ENCODE results near the gene FAM20A. TPM values are rescaled to one million over a fixed set of nuclear protein-coding genes. Genes with fewer than 3 reads are reported as not detected.
A peak's percentile ranks its signal among the peaks of the same experiment; 100 is the strongest.

Gene FAM20A
- total and polyA plus RNA-seq, 9 of the 15 experiments (the other 6 are each of a cell fraction or from before 2014, with no cell fraction given), result 0.07 TPM; not detected in 8

DNA sequence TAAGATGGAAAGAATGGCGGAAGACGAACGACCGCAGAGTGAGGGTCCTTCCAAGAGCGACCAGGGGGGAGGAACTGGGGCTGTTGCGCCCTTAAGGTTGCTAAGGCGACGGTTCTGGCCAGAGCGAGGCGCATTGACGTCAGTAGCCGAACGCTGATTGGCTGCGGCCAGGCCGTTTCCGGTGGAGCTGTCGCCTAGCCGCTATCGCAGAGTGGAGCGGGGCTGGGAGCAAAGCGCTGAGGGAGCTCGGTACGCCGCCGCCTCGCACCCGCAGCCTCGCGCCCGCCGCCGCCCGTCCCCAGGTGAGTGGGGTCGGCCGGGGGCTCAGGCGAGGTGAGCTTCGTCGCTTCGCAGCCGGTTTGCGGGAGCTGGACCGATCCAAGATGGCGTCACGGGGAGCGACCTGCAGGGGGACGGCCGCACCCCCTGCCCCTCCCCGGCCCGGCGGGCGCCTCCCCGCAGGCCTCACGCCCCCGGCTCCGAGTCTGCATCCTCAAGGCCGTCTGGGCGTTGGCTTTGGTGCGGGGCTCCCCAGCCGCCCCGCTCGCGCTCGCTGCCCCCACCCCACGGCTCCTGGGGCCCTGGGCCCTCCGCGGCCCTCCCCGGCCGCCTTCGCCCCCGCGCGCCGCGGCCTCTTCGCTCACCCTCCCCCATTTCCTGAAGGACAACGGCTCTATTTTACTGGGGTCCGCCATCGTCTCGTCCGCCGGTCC lies 88.8 kb downstream of the FAM20A start, which contains the start of gene PRKAR1A:
Gene PRKAR1A (plus strand): TSS at position 184 of the 713 bp plus-strand sequence. CDS start 2,970 bp downstream, outside the sequence.
- Histone ChIP-seq H3K4me1 (replicated peaks in 1 of 2; ENCODE audit: control insufficient read depth in 2 of 2, insufficient read depth in 2 of 2, low read length in 2 of 2) (peaks cover 0 to 7% of the 10 kb centered on the region in 2 experiments; a peak in 4 of 5 replicates), H3K9me3 (replicated peaks; ENCODE audit: control insufficient read depth, insufficient read depth, low read depth, low read length) (no peaks in the 10 kb centered on the region), H3K4me2 (ENCODE audit: insufficient read depth, low read length) (peak within 1 kb of the TSS; percentile 99), H3K79me2 (ENCODE audit: control insufficient read depth, insufficient read depth, low read length) (peaks cover 33% of the 10 kb centered on the region), H3K27me3 (ENCODE audit: control insufficient read depth in 2 of 2, insufficient read depth in 2 of 2, low read length in 2 of 2) (no peaks in the 10 kb centered on the region), H4K20me1 (replicated peaks; ENCODE audit: control insufficient read depth, insufficient read depth, low read length) (no peaks in the 10 kb centered on the region), H3K27ac (ENCODE audit: extremely low read depth, low read depth, low read length) (peak within 1 kb of the TSS; percentile 94), H3K9ac (ENCODE audit: insufficient read depth in 1 of 2, low read depth in 2 of 2, low read length in 2 of 2) (peak within 1 kb of the TSS; percentile 92), H3K9me1 (ENCODE audit: control insufficient read depth, insufficient read depth, low read length) (no peaks in the 10 kb centered on the region), H3K4me3 (peak within 1 kb of the TSS; percentile 81), H2AFZ (ENCODE audit: low read depth, low read length) (peak within 1 kb of the TSS; percentile 100), H3K36me3 (ENCODE audit: control insufficient read depth, insufficient read depth, low read length) (peaks cover 27% of the 10 kb centered on the region)
- WGBS (ENCODE audit: insufficient coverage, low coverage, missing lambda C conversion rate), result under 1% methylated on average over 66 of the region's 81 CpGs
- POLR2A ChIA-PET, result interaction anchor here (0.5 to 1.3 kb wide), 9 partner anchors 10 to 76 kb away, joined by 3 to 5 read pairs (median 3); no protein-coding TSS in a partner anchor
- intact Hi-C loops (cut with micrococcal nuclease), result no loop called here
- in situ Hi-C loops (cut with MboI), result no loop called here
- BruUV-seq (replicated peaks), result no TSS peak
- CTCF ChIA-PET (ENCODE audit: low intra/inter-chr PET ratio), result no interaction called here
- ATAC-seq, result peak; percentile 95
- peak; percentile 92 for FAIRE-seq
- DNase-seq (ENCODE audit: extremely low read depth in 1 of 4, low spot score in 3 of 4), result peak; percentile 94 to 95 (median 94)
- TF ChIP-seq ZKSCAN8 (CRISPR knock-in tag; IDR thresholded peaks at IDR 0.05) (no peak), SIN3B (IDR thresholded peaks at IDR 0.05; ENCODE audit: low read depth) (peak; percentile 83), NFATC3 (IDR thresholded peaks at IDR 0.05) (no peak), PRDM10 (IDR thresholded peaks at IDR 0.05; ENCODE audit: partially characterized antibody) (no peak), ESRRB (CRISPR knock-in tag; IDR thresholded peaks at IDR 0.05; ENCODE audit: borderline replicate concordance) (no peak), MITF (IDR thresholded peaks at IDR 0.05) (no peak), TARDBP (IDR thresholded peaks at IDR 0.05) (no peak), MAFG (tag; conservative IDR thresholded peaks at IDR 0.05) (no peak), GTF2F1 (IDR thresholded peaks at IDR 0.05; ENCODE audit: low read depth, low read length) (no peak), MAZ (CRISPR knock-in tag; conservative IDR thresholded peaks at IDR 0.05 in 1 of 2, IDR thresholded peaks at IDR 0.05 in 1 of 2) (peak; percentile 55 to 70), ZNF324 (CRISPR knock-in tag; IDR thresholded peaks at IDR 0.05) (no peak)
- TF ChIP-seq, protein P1, sequence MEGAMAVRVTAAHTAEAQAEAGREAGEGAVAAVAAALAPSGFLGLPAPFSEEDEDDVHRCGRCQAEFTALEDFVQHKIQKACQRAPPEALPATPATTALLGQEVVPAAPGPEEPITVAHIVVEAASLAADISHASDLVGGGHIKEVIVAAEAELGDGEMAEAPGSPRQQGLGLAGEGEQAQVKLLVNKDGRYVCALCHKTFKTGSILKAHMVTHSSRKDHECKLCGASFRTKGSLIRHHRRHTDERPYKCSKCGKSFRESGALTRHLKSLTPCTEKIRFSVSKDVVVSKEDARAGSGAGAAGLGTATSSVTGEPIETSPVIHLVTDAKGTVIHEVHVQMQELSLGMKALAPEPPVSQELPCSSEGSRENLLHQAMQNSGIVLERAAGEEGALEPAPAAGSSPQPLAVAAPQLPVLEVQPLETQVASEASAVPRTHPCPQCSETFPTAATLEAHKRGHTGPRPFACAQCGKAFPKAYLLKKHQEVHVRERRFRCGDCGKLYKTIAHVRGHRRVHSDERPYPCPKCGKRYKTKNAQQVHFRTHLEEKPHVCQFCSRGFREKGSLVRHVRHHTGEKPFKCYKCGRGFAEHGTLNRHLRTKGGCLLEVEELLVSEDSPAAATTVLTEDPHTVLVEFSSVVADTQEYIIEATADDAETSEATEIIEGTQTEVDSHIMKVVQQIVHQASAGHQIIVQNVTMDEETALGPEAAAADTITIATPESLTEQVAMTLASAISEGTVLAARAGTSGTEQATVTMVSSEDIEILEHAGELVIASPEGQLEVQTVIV (CRISPR knock-in tag; IDR thresholded peaks at IDR 0.05; ENCODE audit: borderline replicate concordance), result no peak
- TF ChIP-seq, protein P2, sequence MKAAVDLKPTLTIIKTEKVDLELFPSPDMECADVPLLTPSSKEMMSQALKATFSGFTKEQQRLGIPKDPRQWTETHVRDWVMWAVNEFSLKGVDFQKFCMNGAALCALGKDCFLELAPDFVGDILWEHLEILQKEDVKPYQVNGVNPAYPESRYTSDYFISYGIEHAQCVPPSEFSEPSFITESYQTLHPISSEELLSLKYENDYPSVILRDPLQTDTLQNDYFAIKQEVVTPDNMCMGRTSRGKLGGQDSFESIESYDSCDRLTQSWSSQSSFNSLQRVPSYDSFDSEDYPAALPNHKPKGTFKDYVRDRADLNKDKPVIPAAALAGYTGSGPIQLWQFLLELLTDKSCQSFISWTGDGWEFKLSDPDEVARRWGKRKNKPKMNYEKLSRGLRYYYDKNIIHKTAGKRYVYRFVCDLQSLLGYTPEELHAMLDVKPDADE (conservative IDR thresholded peaks at IDR 0.05; ENCODE audit: control insufficient read depth, low read depth, low read length), result peak; percentile 79; the same call in 1 of the 2 replicates

Data from K562 (cell line).